Left ventricle myocardium inferior (tissue), 1 donor: Measurements from ENCODE around the gene SUDS3. TPM values are rescaled to one million over a fixed set of nuclear protein-coding genes. Genes with fewer than 3 reads are reported as not detected.

ENCODE experiments used
- DNase-seq: peaks from one replicate; pipeline ENCODE4 v3.0.0-alpha.2; 2020
- H3K27ac ChIP-seq: fragments of 200-600 bp; replicated peaks from 2 replicates; pipeline ENCODE4 v1.8.0; 2021
- H3K27me3 ChIP-seq: fragments of 200-600 bp; 2 replicates; pipeline ENCODE4 v1.8.0; 2021; ENCODE audit warnings: low read depth
- H3K36me3 ChIP-seq: fragments of 200-600 bp; 2 replicates; pipeline ENCODE4 v1.8.0; 2021
- H3K4me1 ChIP-seq: fragments of 200-600 bp; 2 replicates; pipeline ENCODE4 v1.8.0; 2021
- H3K4me3 ChIP-seq: fragments of 200-600 bp; 2 replicates; pipeline ENCODE4 v1.8.0; 2021; ENCODE audit warnings: mild to moderate bottlenecking, moderate library complexity
- H3K9me3 ChIP-seq: fragments of 200-600 bp; replicated peaks from 2 replicates; pipeline ENCODE4 v1.8.0; 2021
- intact Hi-C: fragments of 100-400 bp; cut with micrococcal nuclease; formaldehyde crosslinking; loops from one replicate; pipeline ENCODE4 v1.11.0; 2022
- total RNA-seq: library from RNA; stranded (reverse); fragmentation: NEBNext Ultra II Directional; extraction: Animal tissue kit (Norgen Biotek cat#: 25700); gene quantifications from one replicate; pipeline ENCODE4 v1.2.1, GENCODE V29; 2021
- TF ChIP-seq, protein P1 (sequence below): fragments of 200-600 bp; IDR thresholded peaks from 2 replicates; pipeline ENCODE4 v1.8.0; 2021; ENCODE audit warnings: antibody characterized with exemption, mild to moderate bottlenecking, borderline replicate concordance
- donor health status: DM: no; HTN: yes; CAD: no; lungs with severe emphysema.

SUDS3 gene
- total RNA-seq, 1 donor from 2014 or later: 20.4 TPM

DNA sequence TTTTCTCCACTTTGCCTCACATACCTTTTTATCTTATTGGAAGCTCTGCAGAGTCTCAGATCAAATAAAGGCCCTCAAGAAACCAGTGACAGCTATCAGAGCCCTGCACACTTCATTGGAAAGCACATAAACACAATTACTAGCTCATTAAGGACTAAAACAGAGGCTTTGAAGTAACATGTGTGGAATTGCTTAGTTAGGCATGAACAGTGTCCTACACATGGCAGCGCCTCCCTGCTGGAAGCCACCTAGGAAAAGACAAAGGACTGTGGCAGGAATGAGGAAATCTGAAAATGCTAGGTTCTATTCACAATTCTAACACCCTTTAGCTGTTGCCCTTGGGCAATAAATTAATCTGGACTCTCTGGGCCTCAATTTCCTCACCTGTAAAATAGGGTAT is 89.4 kb downstream of the SUDS3 start:
- intact Hi-C loops: no loop called here
- H3K9me3 ChIP-seq: peaks cover 15% of the 10 kb centered on the region
- no peak overlapping the region for H3K4me3 ChIP-seq
- H3K27me3 ChIP-seq: no peaks in the 10 kb centered on the region
- H3K4me1 ChIP-seq: no peaks in the 10 kb centered on the region
- no peak for DNase-seq
- TF ChIP-seq, protein P1, sequence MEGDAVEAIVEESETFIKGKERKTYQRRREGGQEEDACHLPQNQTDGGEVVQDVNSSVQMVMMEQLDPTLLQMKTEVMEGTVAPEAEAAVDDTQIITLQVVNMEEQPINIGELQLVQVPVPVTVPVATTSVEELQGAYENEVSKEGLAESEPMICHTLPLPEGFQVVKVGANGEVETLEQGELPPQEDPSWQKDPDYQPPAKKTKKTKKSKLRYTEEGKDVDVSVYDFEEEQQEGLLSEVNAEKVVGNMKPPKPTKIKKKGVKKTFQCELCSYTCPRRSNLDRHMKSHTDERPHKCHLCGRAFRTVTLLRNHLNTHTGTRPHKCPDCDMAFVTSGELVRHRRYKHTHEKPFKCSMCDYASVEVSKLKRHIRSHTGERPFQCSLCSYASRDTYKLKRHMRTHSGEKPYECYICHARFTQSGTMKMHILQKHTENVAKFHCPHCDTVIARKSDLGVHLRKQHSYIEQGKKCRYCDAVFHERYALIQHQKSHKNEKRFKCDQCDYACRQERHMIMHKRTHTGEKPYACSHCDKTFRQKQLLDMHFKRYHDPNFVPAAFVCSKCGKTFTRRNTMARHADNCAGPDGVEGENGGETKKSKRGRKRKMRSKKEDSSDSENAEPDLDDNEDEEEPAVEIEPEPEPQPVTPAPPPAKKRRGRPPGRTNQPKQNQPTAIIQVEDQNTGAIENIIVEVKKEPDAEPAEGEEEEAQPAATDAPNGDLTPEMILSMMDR: no peak
- no peak overlapping the region for H3K27ac ChIP-seq
- no peaks in the 10 kb centered on the region for H3K36me3 ChIP-seq

Other genes starting within 250 kb of the SUDS3 start
- 461 TPM for gene PEBP1, start 240.4 kb upstream of the SUDS3 start, total RNA-seq
- 21.4 TPM for gene TAOK3, start 3.6 kb upstream of the SUDS3 start, total RNA-seq